Stimulated activated CD4-positive, alpha-beta T cell treated with anti-CD3 and anti-CD28 coated beads, Interleukin-15, amount 100 ng/mL, for 24 hours (primary cell): Measurements from ENCODE around the gene PLEKHA5.
A peak's percentile ranks its signal among the peaks of the same experiment; 100 is the strongest.
"Not testable (repeated sequence)": the region's sequence is repeated elsewhere in the genome, so short reads cannot be mapped to it uniquely, and the experiment has no call there.

Experiments used
- DNase-seq: peaks from one replicate; pipeline ENCODE4 v3.0.0-alpha.2; 2020

Gene PLEKHA5

GRCh38 chr12:19285793-19286448, 156.4 kb downstream of the PLEKHA5 start:
- no peak for DNase-seq

GRCh38 chr12:19287302-19287701, 157.8 kb downstream of the PLEKHA5 start:
- DNase-seq = no peak

- DNase-seq = no peak
These were observed 158.6 kb downstream of the PLEKHA5 start for GRCh38 chr12:19288161-19288560.

GRCh38 chr12:19288603-19289244, 159.2 kb downstream of the PLEKHA5 start:
- no peak for DNase-seq

GRCh38 chr12:19298836-19299605, 169.5 kb downstream of the PLEKHA5 start:
- no peak for DNase-seq

- DNase-seq = no peak
These were observed 170.2 kb downstream of the PLEKHA5 start for GRCh38 chr12:19299765-19300164.

- no peak for DNase-seq
These were observed 171.7 kb downstream of the PLEKHA5 start for GRCh38 chr12:19301223-19301622.

- DNase-seq = no peak
These were observed 172.2 kb downstream of the PLEKHA5 start for GRCh38 chr12:19301688-19302087.

GRCh38 chr12:19302100-19302640, 172.6 kb downstream of the PLEKHA5 start:
- no peak for DNase-seq

- no peak for DNase-seq
These were observed 174.0 kb downstream of the PLEKHA5 start for GRCh38 chr12:19303496-19303895.

- no peak for DNase-seq
These were observed 174.7 kb downstream of the PLEKHA5 start for GRCh38 chr12:19304149-19304750.

- not testable (repeated sequence) for DNase-seq
These were observed 176.1 kb downstream of the PLEKHA5 start for GRCh38 chr12:19305621-19306020.

GRCh38 chr12:19306366-19306765, 176.8 kb downstream of the PLEKHA5 start:
- no peak for DNase-seq

GRCh38 chr12:19307451-19307850, 177.9 kb downstream of the PLEKHA5 start:
- no peak for DNase-seq

GRCh38 chr12:19311165-19311564, 181.6 kb downstream of the PLEKHA5 start:
- DNase-seq = no peak

GRCh38 chr12:19312637-19313036, 183.1 kb downstream of the PLEKHA5 start:
- DNase-seq = peak; percentile 8

GRCh38 chr12:19316425-19316824, 186.9 kb downstream of the PLEKHA5 start:
- DNase-seq = no peak

GRCh38 chr12:19322376-19322775, 192.8 kb downstream of the PLEKHA5 start:
- DNase-seq = no peak

GRCh38 chr12:19323805-19324204, 194.3 kb downstream of the PLEKHA5 start:
- no peak for DNase-seq

GRCh38 chr12:19326102-19326501, 196.6 kb downstream of the PLEKHA5 start:
- DNase-seq = no peak

- DNase-seq = no peak
These were observed 202.7 kb downstream of the PLEKHA5 start for GRCh38 chr12:19332196-19332595.

- DNase-seq = no peak
These were observed 208.9 kb downstream of the PLEKHA5 start for GRCh38 chr12:19338405-19338804.

- not testable (repeated sequence) for DNase-seq
These were observed 221.3 kb downstream of the PLEKHA5 start for GRCh38 chr12:19350850-19351249.
